B cell (primary cell): ENCODE results near the gene ZNF365. TPM values are rescaled to one million over a fixed set of nuclear protein-coding genes. Genes with fewer than 3 reads are reported as not detected.
A peak's percentile ranks its signal among the peaks of the same experiment; 100 is the strongest.

ENCODE experiments used
- ATAC-seq: fragments of 200-7000 bp; cut with Tn5 transposase; one replicate; pipeline ENCODE4 v1.10.0; 2021; ENCODE audit warnings: low read depth, mild to moderate bottlenecking, moderate number of reproducible peaks, moderate library complexity
- CTCF ChIA-PET: fragments of 350-600 bp; sonication (Branson Sonifier 250); formaldehyde crosslinking; loops from one replicate; lab custom pipeline; 2021; ENCODE audit warnings: antibody characterized with exemption, inconsistent platforms; lab: Charles Lee
- POLR2A ChIA-PET: fragments of 350-600 bp; sonication (Branson Sonifier 250); formaldehyde crosslinking; loops from one replicate; lab custom pipeline; 2021; ENCODE audit warnings: antibody characterized with exemption; lab: Charles Lee
- DNase-seq: peaks from one replicate; pipeline ENCODE4 v3.0.0; 2013
- H2AFZ ChIP-seq: 2 replicates; pipeline ENCODE4 v1.6.1; 2012; ENCODE audit warnings: mild to moderate bottlenecking, low read depth, low read length; ENCODE audit not compliant: insufficient read depth, poor library complexity, severe bottlenecking
- H3K27ac ChIP-seq, 2 donors: 1 replicate in 1 of 2; 2 replicates in 1 of 2; pipeline ENCODE4 v1.5.1; 2012 to 2013; ENCODE audit warnings: low read length in 2 of 2, mild to moderate bottlenecking in 2 of 2, moderate library complexity in 1 of 2
- H3K27me3 ChIP-seq, 4 experiments: fragments of 200-600 bp in 1 of 4; sonication (generic) in 1 of 4; replicated peaks in 1 of 4; 1 replicate in 2 of 4; 2 replicates in 2 of 4; pipeline versions ENCODE4 v1.6.1 to v1.7.0; 2013 to 2016; ENCODE audit warnings: low read length in 3 of 4, mild to moderate bottlenecking in 2 of 4, mixed read lengths in 1 of 4, moderate library complexity in 1 of 4; ENCODE audit not compliant: insufficient read depth in 4 of 4, control insufficient read depth in 3 of 4; ENCODE audit errors: control extremely low read depth in 1 of 4
- H3K36me3 ChIP-seq, 2 experiments: replicated peaks in 1 of 2; 1 replicate in 1 of 2; 2 replicates in 1 of 2; pipeline versions ENCODE4 v1.6.1 to v1.7.1; 2013; ENCODE audit warnings: low read length in 1 of 2; ENCODE audit not compliant: insufficient read depth in 2 of 2, control insufficient read depth in 1 of 2; ENCODE audit errors: control extremely low read depth in 1 of 2, extremely low read depth in 1 of 2
- H3K4me1 ChIP-seq, 2 donors: fragments of 200-600 bp in 1 of 2; sonication (generic) in 1 of 2; 1 replicate in 1 of 2; 2 replicates in 1 of 2; pipeline versions ENCODE4 v1.5.1 to v1.6.1; 2013 to 2017; ENCODE audit warnings: low read length in 2 of 2; ENCODE audit not compliant: control insufficient read depth in 2 of 2, insufficient read depth in 2 of 2
- H3K4me2 ChIP-seq: replicated peaks from 2 replicates; pipeline ENCODE3; 2012; ENCODE audit warnings: mild to moderate bottlenecking, low read depth, low read length; ENCODE audit not compliant: poor library complexity, severe bottlenecking
- H3K4me3 ChIP-seq, 5 experiments: fragments of 200-600 bp in 1 of 5; sonication (generic) in 1 of 5; 1 replicate in 3 of 5; 2 replicates in 2 of 5; pipeline versions ENCODE4 v1.5.1 to v1.7.0; 2011 to 2016; ENCODE audit warnings: low read length in 4 of 5, mild to moderate bottlenecking in 4 of 5, low read depth in 2 of 5, control low read depth in 1 of 5, moderate library complexity in 1 of 5; ENCODE audit not compliant: insufficient read depth in 1 of 5; ENCODE audit errors: control extremely low read depth in 1 of 5, extremely low read depth in 1 of 5
- H3K79me2 ChIP-seq: fragments of 200-600 bp; sonication (generic); one replicate; pipeline ENCODE4 v1.6.0; 2016; ENCODE audit warnings: low read length; ENCODE audit not compliant: control insufficient read depth, insufficient read depth
- H3K9ac ChIP-seq: fragments of 200-600 bp; sonication (generic); 2 replicates; pipeline ENCODE4 v1.6.1; 2017; ENCODE audit warnings: mild to moderate bottlenecking, low read length, moderate library complexity
- H3K9me3 ChIP-seq, 3 donors: one replicate each; pipeline versions ENCODE4 v1.6.1 to v1.7.1; 2013; ENCODE audit warnings: low read length in 2 of 3; ENCODE audit not compliant: control insufficient read depth in 2 of 3, insufficient read depth in 1 of 3; ENCODE audit errors: control extremely low read depth in 1 of 3
- H4K20me1 ChIP-seq: 2 replicates; pipeline ENCODE4 v1.6.0; 2012; ENCODE audit warnings: mild to moderate bottlenecking, low read length; ENCODE audit not compliant: insufficient read depth, control insufficient read depth, poor library complexity, severe bottlenecking
- H3K27ac Mint-ChIP-seq: one replicate; pipeline ENCODE4 v1.8.0; 2021; ENCODE audit warnings: mixed read lengths
- H3K27me3 Mint-ChIP-seq: one replicate; pipeline ENCODE4 v1.8.0; 2021; ENCODE audit warnings: mixed read lengths
- H3K4me1 Mint-ChIP-seq: one replicate; pipeline ENCODE4 v1.8.0; 2021; ENCODE audit warnings: mixed read lengths
- H3K4me3 Mint-ChIP-seq: one replicate; pipeline ENCODE4 v1.8.0; 2021; ENCODE audit warnings: mixed read lengths
- H3K9me3 Mint-ChIP-seq: one replicate; pipeline ENCODE4 v1.8.0; 2022; ENCODE audit warnings: mixed read lengths; ENCODE audit not compliant: insufficient read depth
- CTCF ChIP-seq: fragments of 200-600 bp; IDR thresholded peaks from one replicate; pipeline ENCODE4 v1.8.0; 2022; ENCODE audit warnings: antibody characterized with exemption, mild to moderate bottlenecking
- EZH2 ChIP-seq: IDR thresholded peaks from 2 replicates; pipeline ENCODE4 v1.6.1; 2012; ENCODE audit warnings: borderline replicate concordance, low read depth, mild to moderate bottlenecking, moderate library complexity, low read length; ENCODE audit not compliant: insufficient read depth, poor library complexity, severe bottlenecking
- WGBS: methylation state at CpG from one replicate; pipeline ENCODE4 v1.1.5; 2013; ENCODE audit warnings: missing lambda C conversion rate; ENCODE audit not compliant: insufficient coverage; 5-methylcytosine and 5-hydroxymethylcytosine counted together
- intact Hi-C: fragments of 100-400 bp; cut with micrococcal nuclease; formaldehyde crosslinking; loops from one replicate; pipeline ENCODE4 v1.10.0; 2022
- polyA minus RNA-seq: library from RNA; depleted of rRNA, polyadenylated mRNA; stranded (reverse); fragments of >200 nt; gene quantifications from 2 replicates; pipeline ENCODE4 v1.2.3, GENCODE V29; 2012
- polyA plus RNA-seq: library from polyadenylated mRNA; depleted of rRNA; stranded (reverse); fragments of >200 nt; gene quantifications from 2 replicates; pipeline ENCODE4 v1.2.3, GENCODE V29; 2012
- total RNA-seq, 2 donors: library from RNA; stranded (reverse); fragments of 120-200 nt in 1 of 2; gene quantifications; 1 replicate in 1 of 2; 2 replicates in 1 of 2; pipeline versions ENCODE4 v1.2.3 to v1.2.4, GENCODE V29; 2013 to 2022

The ZNF365 gene
- 0.17 and 0.34 TPM in 2 replicates for total RNA-seq
- 0.12 TPM for total RNA-seq (2013)
- polyA plus RNA-seq: 0.03 and 0.06 TPM in 2 replicates
- polyA minus RNA-seq: 0.07 and 0.09 TPM in 2 replicates

- Histone ChIP-seq H4K20me1 (no peaks in the 10 kb centered on the region), H3K79me2 (no peaks in the 10 kb centered on the region), H3K9ac (peak within 1 kb of the TSS; percentile 63), H3K27ac (no peak within 1 kb of the TSS), H3K9me3 (no peaks in the 10 kb centered on the region), H3K27me3 (peaks cover 0 to 15% (median 9%) of the 10 kb centered on the region in 4 experiments), H3K4me2 (peak within 1 kb of the TSS; percentile 94), H3K36me3 (no peaks in the 10 kb centered on the region), H3K4me1 (peaks cover 12% of the 10 kb centered on the region in 2 donors), H2AFZ (peak within 1 kb of the TSS; percentile 71), H3K4me3 (peak within 1 kb of the TSS in 4 of 5 experiments; percentile 29 to 67 (median 48))
- Mint-ChIP-seq H3K4me3 (peak within 1 kb of the TSS; percentile 87), H3K27me3 (peaks cover 27% of the 10 kb centered on the region), H3K27ac (no peak within 1 kb of the TSS), H3K9me3 (no peaks in the 10 kb centered on the region), H3K4me1 (peaks cover 11% of the 10 kb centered on the region)
- 2% methylated on average over 73 of the region's 73 CpGs for WGBS
- CTCF ChIA-PET: no interaction called here
- peak; percentile 72 for ATAC-seq
- peak; percentile 57 for DNase-seq
- POLR2A ChIA-PET: interaction anchor here (0.6 kb wide), 1 partner anchor 12 kb away, joined by 3 read pairs; no protein-coding TSS in a partner anchor
- intact Hi-C loops: loop anchor here (10.0 kb wide), 2 partner anchors 109 to 469 kb away; partner anchors contain the start of genes ARID5B and RTKN2
- TF ChIP-seq EZH2: no peak
- no peak for TF ChIP-seq CTCF
These were observed at the start of gene ZNF365 for GRCh38 chr10:62373995-62374861. Gene ZNF365, plus strand, starts transcription at chr10:62374369. Its CDS starts 1,825 bp downstream, at chr10:62376194.

GRCh38 chr10:62326176-62326575 is 48.0 kb upstream of the ZNF365 start:
- Mint-ChIP-seq H3K4me3 (no peak overlapping the region), H3K9me3 (no peaks in the 10 kb centered on the region), H3K27ac (no peak overlapping the region), H3K4me1 (no peaks in the 10 kb centered on the region), H3K27me3 (peaks cover 22% of the 10 kb centered on the region)
- H3K79me2 ChIP-seq: no peaks in the 10 kb centered on the region
- DNase-seq (no peak), ATAC-seq (no peak)
- ChIA-PET CTCF (no interaction called here), POLR2A (no interaction called here)
- no peak overlapping the region for H3K4me2 ChIP-seq
- H3K27me3 ChIP-seq: peaks cover 0 to 4% (median 0%) of the 10 kb centered on the region in 4 experiments
- no CpG with 5 or more reads among the region's 1 CpG for WGBS
- H3K9me3 ChIP-seq: no peaks in the 10 kb centered on the region
- no peaks in the 10 kb centered on the region for H3K36me3 ChIP-seq
- no peak overlapping the region for H3K27ac ChIP-seq
- TF ChIP-seq EZH2: no peak
- TF ChIP-seq CTCF: no peak
- no peak overlapping the region for H3K4me3 ChIP-seq
- intact Hi-C loops: no loop called here
- no peak overlapping the region for H3K9ac ChIP-seq
- H3K4me1 ChIP-seq: no peaks in the 10 kb centered on the region
- no peaks in the 10 kb centered on the region for H4K20me1 ChIP-seq
- H2AFZ ChIP-seq: no peak overlapping the region
